CD4-positive, CD25-positive, alpha-beta regulatory T cell (primary cell): ENCODE data around the gene RNGTT. TPM values are rescaled to one million over a fixed set of nuclear protein-coding genes. Genes with fewer than 3 reads are reported as not detected.

Source experiments
- ATAC-seq, 2 donors: fragments of 150-1000 bp; cut with Tn5 transposase; one replicate each; pipeline ENCODE4 v1.10.0; 2021; ENCODE audit warnings: low read depth in 2 of 2, moderate number of reproducible peaks in 2 of 2, moderate library complexity in 1 of 2
- DNase-seq, 3 donors: peaks; one replicate each; pipeline versions ENCODE4 v3.0.0 to v3.0.0-alpha.2; 2012 to 2022; ENCODE audit warnings: mixed read lengths in 1 of 3
- H3K27ac ChIP-seq: one replicate; pipeline ENCODE4 v1.7.0; 2013; ENCODE audit warnings: mild to moderate bottlenecking, low read length; ENCODE audit not compliant: insufficient read depth, poor library complexity, severe bottlenecking
- H3K27me3 ChIP-seq: one replicate; pipeline ENCODE4 v1.7.0; 2013; ENCODE audit warnings: low read length; ENCODE audit not compliant: control insufficient read depth, insufficient read depth
- H3K36me3 ChIP-seq: one replicate; pipeline ENCODE4 v1.7.0; 2013; ENCODE audit warnings: mild to moderate bottlenecking, low read length, moderate library complexity; ENCODE audit not compliant: control insufficient read depth, insufficient read depth
- H3K4me1 ChIP-seq: 2 replicates; pipeline ENCODE4 v1.7.0; 2013; ENCODE audit warnings: mild to moderate bottlenecking, low read length; ENCODE audit not compliant: insufficient read depth, control insufficient read depth, poor library complexity, severe bottlenecking
- H3K4me3 ChIP-seq: one replicate; pipeline ENCODE4 v1.7.0; 2013; ENCODE audit warnings: low read depth, mild to moderate bottlenecking, low read length, moderate library complexity
- H3K9me3 ChIP-seq, 2 experiments: 1 replicate in 1 of 2; 2 replicates in 1 of 2; pipeline ENCODE4 v1.7.0; 2013; ENCODE audit warnings: low read length in 2 of 2, mild to moderate bottlenecking in 1 of 2, moderate library complexity in 1 of 2; ENCODE audit not compliant: control insufficient read depth in 2 of 2
- H3K27ac Mint-ChIP-seq, 3 donors: one replicate each; pipeline ENCODE4 v1.8.0; 2020 to 2022; ENCODE audit warnings: mild to moderate bottlenecking in 3 of 3, mixed read lengths in 3 of 3, moderate library complexity in 2 of 3
- H3K27me3 Mint-ChIP-seq: one replicate; pipeline ENCODE4 v1.8.0; 2022; ENCODE audit warnings: mild to moderate bottlenecking, mixed read lengths
- H3K36me3 Mint-ChIP-seq: one replicate; pipeline ENCODE4 v1.8.0; 2020; ENCODE audit warnings: mixed read lengths
- H3K4me1 Mint-ChIP-seq, 4 donors: one replicate each; pipeline ENCODE4 v1.8.0; 2020 to 2022; ENCODE audit warnings: mixed read lengths in 4 of 4, mild to moderate bottlenecking in 1 of 4
- H3K4me3 Mint-ChIP-seq, 4 donors: one replicate each; pipeline ENCODE4 v1.8.0; 2020 to 2022; ENCODE audit warnings: mild to moderate bottlenecking in 4 of 4, mixed read lengths in 4 of 4, moderate library complexity in 3 of 4
- H3K9me3 Mint-ChIP-seq, 7 donors: one replicate each; pipeline ENCODE4 v1.8.0; 2020 to 2022; ENCODE audit warnings: mixed read lengths in 7 of 7, mild to moderate bottlenecking in 3 of 7, moderate library complexity in 2 of 7
- polyA plus RNA-seq, 4 donors: library from polyadenylated mRNA; unstranded; fragments of 300-500 nt; fragmentation: Illumina TruSeq; gene quantifications; one replicate each; pipeline ENCODE4 v1.2.3, GENCODE V29; 2021
- total RNA-seq: library from RNA; stranded (reverse); gene quantifications from one replicate; pipeline ENCODE4 v1.2.3, GENCODE V29; 2022

Gene RNGTT
- total and polyA plus RNA-seq, 5 donors from 2014 or later = 14.8 to 22.5 (median 21.8) TPM

DNA sequence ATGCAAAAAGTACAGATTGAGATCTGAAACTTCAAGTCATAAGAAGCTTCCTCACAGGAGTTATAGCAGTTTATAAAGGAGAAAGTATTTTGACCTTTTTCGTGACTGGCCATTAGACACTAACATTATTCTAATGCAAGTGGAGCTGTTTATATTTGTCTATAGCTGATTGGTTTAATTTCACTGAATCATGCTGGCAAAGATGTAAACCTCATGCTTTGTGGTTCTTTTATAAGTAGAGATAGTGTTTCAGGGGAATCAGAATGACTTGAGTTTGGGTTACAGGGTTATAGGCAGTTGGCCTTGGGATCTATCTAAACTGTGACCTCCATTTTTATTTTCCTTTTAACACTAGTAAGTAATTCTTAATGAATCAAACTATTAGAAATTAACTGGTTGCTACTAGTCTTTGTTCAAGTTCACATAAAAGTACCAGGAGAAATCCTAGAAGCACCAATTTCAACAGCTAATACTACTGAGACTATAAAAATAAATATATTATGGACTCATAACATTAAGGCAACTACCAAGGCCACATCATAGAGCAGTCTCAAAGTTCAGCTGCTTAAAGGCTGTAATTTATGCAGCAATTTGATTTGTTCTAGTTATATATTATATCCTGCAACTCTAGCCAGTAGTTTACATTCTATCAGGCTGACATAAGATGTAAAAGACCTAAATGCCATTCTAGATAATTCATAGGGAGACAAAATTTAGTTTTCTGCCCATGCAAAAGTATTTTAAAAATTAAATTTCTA lies 94.0 kb downstream of the RNGTT start:
- Histone ChIP-seq H3K36me3 (no peaks in the 10 kb centered on the region), H3K4me3 (no peak overlapping the region), H3K4me1 (peaks cover 7% of the 10 kb centered on the region), H3K27me3 (no peaks in the 10 kb centered on the region), H3K9me3 (no peaks in the 10 kb centered on the region), H3K27ac (no peak overlapping the region)
- Mint-ChIP-seq H3K9me3 (no peaks in the 10 kb centered on the region), H3K27me3 (no peaks in the 10 kb centered on the region), H3K27ac (no peak overlapping the region), H3K4me1 (peaks cover 15 to 39% (median 31%) of the 10 kb centered on the region in 4 donors), H3K4me3 (no peak overlapping the region), H3K36me3 (no peaks in the 10 kb centered on the region)
- DNase-seq (no peak), ATAC-seq (no peak)

DNA sequence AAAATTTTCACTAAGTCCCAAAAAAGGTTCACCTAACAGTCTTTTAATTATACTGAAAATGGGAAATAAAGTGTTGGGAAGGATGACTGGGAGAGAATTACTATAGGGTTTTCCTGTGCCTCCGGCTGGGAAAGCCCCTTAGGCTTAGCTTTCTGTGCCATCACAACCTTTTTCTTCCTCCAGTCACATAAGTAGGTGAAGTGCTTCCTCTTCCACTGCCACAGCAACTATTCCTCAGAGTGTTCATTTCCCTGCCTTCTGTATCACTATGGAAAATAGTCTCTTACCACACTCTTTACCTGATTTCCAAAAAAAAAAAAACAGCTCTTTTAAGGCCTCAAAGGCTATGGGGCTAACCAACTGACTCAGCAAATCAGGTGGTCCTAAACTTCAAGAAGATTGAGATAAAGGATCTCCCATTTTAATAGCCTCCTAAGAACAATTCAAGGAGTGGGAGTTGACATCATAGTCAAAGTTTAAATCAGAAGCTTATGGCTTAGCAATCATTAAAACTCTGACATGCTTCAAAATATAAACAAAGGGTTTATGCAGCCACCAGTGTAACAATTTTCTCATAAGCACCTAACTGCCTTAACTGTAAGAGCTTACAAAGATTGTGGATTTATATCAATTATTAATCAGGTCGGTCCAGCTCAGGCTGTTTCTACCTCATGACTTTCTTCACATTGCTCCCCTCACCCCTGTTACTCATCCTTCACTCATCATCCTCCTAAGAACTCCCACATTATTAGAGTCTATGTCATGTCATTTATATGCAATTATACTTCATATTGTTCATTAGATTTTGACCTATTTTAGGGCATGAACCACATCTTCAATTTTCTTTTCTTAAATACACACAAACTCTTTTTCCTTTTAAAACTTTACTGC lies 95.3 kb downstream of the RNGTT start:
- Histone ChIP-seq H3K36me3 (no peaks in the 10 kb centered on the region), H3K4me1 (peaks cover 7% of the 10 kb centered on the region), H3K27me3 (no peaks in the 10 kb centered on the region), H3K27ac (no peak overlapping the region), H3K4me3 (no peak overlapping the region), H3K9me3 (no peaks in the 10 kb centered on the region)
- no peak for DNase-seq
- peaks cover 0 to 2% (median 0%) of the 10 kb centered on the region in 7 donors for H3K9me3 Mint-ChIP-seq
- H3K4me1 Mint-ChIP-seq = peaks cover 14 to 33% (median 25%) of the 10 kb centered on the region in 4 donors
- H3K27ac Mint-ChIP-seq = peak overlapping the region in 1 of 3 donors; percentile 75
- no peak for ATAC-seq
- no peaks in the 10 kb centered on the region for H3K36me3 Mint-ChIP-seq
- no peak overlapping the region for H3K4me3 Mint-ChIP-seq
- H3K27me3 Mint-ChIP-seq = no peaks in the 10 kb centered on the region

DNA sequence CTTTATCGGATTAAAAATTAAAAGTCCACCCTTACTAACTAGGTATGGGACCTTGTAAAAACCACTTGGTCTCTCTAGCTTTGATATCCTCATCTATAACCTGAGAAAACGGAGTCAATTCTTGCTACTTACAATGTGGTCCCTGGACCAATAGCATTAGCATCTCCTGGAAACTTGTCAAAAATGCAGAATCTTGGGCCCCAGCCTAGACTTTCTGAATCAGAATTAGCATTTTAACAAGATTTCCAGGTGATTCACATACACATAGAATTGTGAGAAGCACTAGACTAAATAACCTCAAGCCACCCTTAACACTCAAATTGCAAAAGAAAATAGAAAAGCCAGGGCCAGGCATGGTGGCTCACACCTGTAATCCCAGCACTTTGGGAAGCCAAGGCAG lies 96.6 kb downstream of the RNGTT start:
- H3K4me3 Mint-ChIP-seq = no peak overlapping the region
- peaks cover 14 to 26% (median 23%) of the 10 kb centered on the region in 4 donors for H3K4me1 Mint-ChIP-seq
- Histone ChIP-seq H3K9me3 (no peaks in the 10 kb centered on the region), H3K27ac (no peak overlapping the region), H3K27me3 (no peaks in the 10 kb centered on the region), H3K4me3 (no peak overlapping the region), H3K4me1 (peaks cover 7% of the 10 kb centered on the region), H3K36me3 (peaks cover 5% of the 10 kb centered on the region)
- H3K9me3 Mint-ChIP-seq = peaks cover 0 to 2% (median 0%) of the 10 kb centered on the region in 7 donors
- peak overlapping the region in 1 of 3 donors; percentile 75 for H3K27ac Mint-ChIP-seq
- DNase-seq = no peak
- no peak for ATAC-seq
- no peaks in the 10 kb centered on the region for H3K27me3 Mint-ChIP-seq
- H3K36me3 Mint-ChIP-seq = peaks cover 10% of the 10 kb centered on the region

DNA sequence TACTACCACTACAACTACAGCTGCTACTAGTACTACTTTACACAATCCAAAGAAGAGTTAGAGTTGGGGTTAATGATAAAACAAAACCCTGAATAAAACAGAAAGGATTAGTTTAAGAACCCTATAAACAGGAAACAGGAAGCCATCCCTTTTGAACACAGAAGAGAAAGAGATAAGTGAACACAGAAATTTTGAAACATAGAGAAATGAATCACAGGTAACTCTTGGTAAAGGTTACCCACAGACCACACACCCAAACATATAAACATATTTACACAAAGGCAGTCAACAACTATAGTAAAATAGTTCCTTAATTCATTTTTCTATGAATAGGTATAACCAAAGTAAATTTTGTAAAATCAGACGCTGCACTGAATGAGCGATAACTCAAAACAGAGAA lies 98.1 kb downstream of the RNGTT start:
- ATAC-seq = peak; percentile 57 to 81
- H3K4me1 ChIP-seq = peaks cover 7% of the 10 kb centered on the region
- Mint-ChIP-seq H3K4me1 (peaks cover 16 to 26% (median 23%) of the 10 kb centered on the region in 4 donors), H3K4me3 (peak overlapping the region; percentile 2 to 73 (median 49)), H3K27ac (peak overlapping the region in 2 of 3 donors; percentile 6 to 12), H3K27me3 (no peaks in the 10 kb centered on the region), H3K36me3 (peaks cover 14% of the 10 kb centered on the region), H3K9me3 (peaks cover 0 to 2% (median 0%) of the 10 kb centered on the region in 7 donors)
- peak in 2 of 3 donors; percentile 1 to 59 for DNase-seq
- no peak overlapping the region for H3K27ac ChIP-seq
- H3K4me3 ChIP-seq = peak overlapping the region; percentile 27
- H3K9me3 ChIP-seq = no peaks in the 10 kb centered on the region
- H3K36me3 ChIP-seq = peaks cover 5% of the 10 kb centered on the region
- H3K27me3 ChIP-seq = no peaks in the 10 kb centered on the region

DNA sequence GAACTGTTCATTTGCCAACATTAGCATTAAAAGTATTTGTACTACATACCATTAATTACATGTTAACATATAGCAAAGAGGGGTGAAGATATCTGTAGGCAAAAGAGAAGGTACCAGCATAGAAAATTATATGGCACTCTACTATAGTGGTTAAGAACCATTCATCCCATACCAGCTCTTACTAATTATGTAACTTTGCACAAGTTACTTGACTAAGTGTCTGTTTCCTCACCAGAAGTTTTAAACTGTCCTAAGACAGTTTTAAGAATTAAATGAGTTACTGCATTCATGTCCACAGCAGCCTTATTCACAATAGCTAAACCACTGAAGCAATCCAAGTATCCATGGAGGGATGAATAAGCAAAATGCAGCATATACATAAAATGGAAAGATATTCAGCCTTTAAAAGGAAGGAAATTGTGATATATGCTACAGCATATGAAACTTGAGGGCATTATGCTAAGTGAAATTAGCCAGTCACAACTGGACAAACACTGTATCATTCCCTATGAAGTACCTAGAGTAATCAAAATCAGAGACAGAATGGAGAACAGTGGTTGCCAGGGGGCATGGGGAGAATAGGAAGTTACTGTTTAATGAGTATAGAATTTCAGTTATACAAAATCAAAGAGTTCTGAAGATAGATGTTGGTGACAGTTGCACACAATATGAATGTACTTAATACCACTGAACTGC lies 98.9 kb downstream of the RNGTT start:
- Mint-ChIP-seq H3K36me3 (peaks cover 14% of the 10 kb centered on the region), H3K4me1 (peaks cover 16 to 32% (median 24%) of the 10 kb centered on the region in 4 donors), H3K4me3 (peak overlapping the region in 1 of 4 donors; percentile 4), H3K27me3 (no peaks in the 10 kb centered on the region), H3K27ac (peak overlapping the region in 2 of 3 donors; percentile 3 to 30), H3K9me3 (peaks cover 0 to 2% (median 0%) of the 10 kb centered on the region in 7 donors)
- ATAC-seq (no peak), DNase-seq (no peak)
- Histone ChIP-seq H3K27ac (no peak overlapping the region), H3K36me3 (peaks cover 5% of the 10 kb centered on the region), H3K4me1 (peaks cover 7% of the 10 kb centered on the region), H3K4me3 (no peak overlapping the region), H3K27me3 (no peaks in the 10 kb centered on the region), H3K9me3 (no peaks in the 10 kb centered on the region)

DNA sequence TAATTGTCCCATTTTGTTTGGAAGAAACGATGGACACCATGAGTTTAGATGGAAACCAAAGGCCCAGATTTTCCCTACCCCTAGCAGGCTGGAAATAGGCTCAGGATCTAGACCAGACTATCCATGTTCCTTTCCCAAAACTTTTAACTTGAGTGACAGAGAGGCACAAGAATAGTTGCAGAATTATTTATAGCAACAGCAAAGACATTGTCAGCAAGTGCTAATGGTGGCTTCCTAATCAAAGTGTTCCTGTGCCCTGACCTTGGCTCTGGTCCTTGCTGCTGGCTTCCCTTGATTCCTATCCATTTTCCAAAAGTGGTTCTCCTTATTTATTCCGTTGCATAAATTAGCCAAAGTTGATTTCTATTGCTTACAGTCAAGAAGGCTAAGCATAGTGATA lies 103.1 kb downstream of the RNGTT start:
- H3K4me3 ChIP-seq = no peak overlapping the region
- ATAC-seq (no peak), DNase-seq (no peak)
- H3K9me3 ChIP-seq = no peaks in the 10 kb centered on the region
- peaks cover 8 to 19% (median 15%) of the 10 kb centered on the region in 4 donors for H3K4me1 Mint-ChIP-seq
- H3K27ac Mint-ChIP-seq = no peak overlapping the region
- H3K27me3 Mint-ChIP-seq = no peaks in the 10 kb centered on the region
- peaks cover 3% of the 10 kb centered on the region for H3K4me1 ChIP-seq
- H3K36me3 ChIP-seq = peaks cover 5% of the 10 kb centered on the region
- peaks cover 0 to 2% (median 0%) of the 10 kb centered on the region in 7 donors for H3K9me3 Mint-ChIP-seq
- peaks cover 14% of the 10 kb centered on the region for H3K36me3 Mint-ChIP-seq
- H3K4me3 Mint-ChIP-seq = no peak overlapping the region
- no peak overlapping the region for H3K27ac ChIP-seq
- no peaks in the 10 kb centered on the region for H3K27me3 ChIP-seq

DNA sequence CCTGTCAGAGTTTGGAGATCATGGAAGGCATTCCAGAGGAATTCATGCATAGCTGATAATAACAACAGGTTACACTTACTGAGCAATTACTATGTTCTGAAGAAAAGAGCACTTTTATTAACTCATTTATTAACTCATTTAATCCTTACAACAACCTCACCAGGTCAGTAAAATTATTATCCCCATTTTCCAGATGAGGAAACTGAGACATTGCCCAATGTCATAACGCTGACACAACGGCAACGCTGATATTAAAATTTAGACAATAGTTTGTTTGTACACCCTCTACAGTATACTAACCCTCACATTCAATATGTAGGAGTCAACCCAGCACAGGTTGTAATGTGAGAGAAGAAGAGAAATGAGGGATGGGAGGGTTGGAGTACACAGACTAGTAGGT lies 105.0 kb downstream of the RNGTT start:
- H3K4me1 ChIP-seq = no peaks in the 10 kb centered on the region
- Mint-ChIP-seq H3K27ac (no peak overlapping the region), H3K36me3 (peaks cover 22% of the 10 kb centered on the region), H3K4me3 (no peak overlapping the region), H3K27me3 (no peaks in the 10 kb centered on the region), H3K9me3 (no peaks in the 10 kb centered on the region), H3K4me1 (peaks cover 0 to 9% (median 6%) of the 10 kb centered on the region in 4 donors)
- no peaks in the 10 kb centered on the region for H3K27me3 ChIP-seq
- no peaks in the 10 kb centered on the region for H3K9me3 ChIP-seq
- H3K27ac ChIP-seq = no peak overlapping the region
- peaks cover 5% of the 10 kb centered on the region for H3K36me3 ChIP-seq
- ATAC-seq (no peak), DNase-seq (no peak)
- no peak overlapping the region for H3K4me3 ChIP-seq
